K562 (cell line): ENCODE data around the gene SPRN. TPM values are rescaled to one million over a fixed set of nuclear protein-coding genes. Genes with fewer than 3 reads are reported as not detected.
A peak's percentile ranks its signal among the peaks of the same experiment; 100 is the strongest.

Source experiments
- ATAC-seq: fragments of 200-7000 bp; cut with Tn5 transposase; 3 replicates; pipeline ENCODE4 v1.9.1; 2020; ENCODE audit warnings: moderate library complexity
- BruUV-seq: library from RNA; stranded (reverse); fragments of 400-500 nt; replicated peaks from 2 replicates; lab custom pipeline; 2021; lab: Mats Ljungman, UMichigan
- CTCF ChIA-PET: fragments of 300-600 bp; formaldehyde crosslinking; extraction: SDS; loops from one replicate; lab custom pipeline; 2021; ENCODE audit warnings: low intra/inter-chr PET ratio; lab: Yijun Ruan, JAX
- POLR2A ChIA-PET: fragments of 300-600, 350-650 bp; sonication (Branson Sonifier 250); formaldehyde crosslinking; extraction: SDS; loops from one replicate; lab custom pipeline; 2021; ENCODE audit warnings: antibody characterized with exemption, inconsistent platforms; lab: Yijun Ruan, JAX
- DNase-seq, 4 experiments: peaks; one replicate each; pipeline versions ENCODE4 v3.0.0 to v3.0.0-alpha.2; 2011 to 2018; ENCODE audit warnings: low spot score in 3 of 4, mixed read lengths in 3 of 4; ENCODE audit errors: extremely low read depth in 1 of 4
- FAIRE-seq: peaks from 2 replicates; lab custom pipeline; 2011; peaks lifted over from hg19 to GRCh38; lab: Jason Lieb, UNC
- H2AFZ ChIP-seq: 2 replicates; pipeline ENCODE4 v1.6.0; 2011; ENCODE audit warnings: low read depth, low read length, control low read depth, inconsistent platforms
- H3K27ac ChIP-seq: fragments of 200-600 bp; 3 replicates; pipeline ENCODE4 v1.8.0; 2011; ENCODE audit warnings: low read depth, mild to moderate bottlenecking, control low read depth, inconsistent platforms, low read length, moderate library complexity, mixed read lengths; ENCODE audit errors: extremely low read depth
- H3K27me3 ChIP-seq, 2 experiments: fragments of 300-600 bp in 1 of 2; 2 replicates in 1 of 2; 3 replicates in 1 of 2; pipeline versions ENCODE4 v1.6.0 to v1.8.0; 2011; ENCODE audit warnings: inconsistent platforms in 2 of 2, low read length in 2 of 2, mild to moderate bottlenecking in 1 of 2, mixed read lengths in 1 of 2, moderate library complexity in 1 of 2; ENCODE audit not compliant: control insufficient read depth in 2 of 2, insufficient read depth in 2 of 2
- H3K36me3 ChIP-seq: fragments of 300-600 bp; 3 replicates; pipeline ENCODE4 v1.8.0; 2011; ENCODE audit warnings: mild to moderate bottlenecking, low read length, inconsistent platforms; ENCODE audit not compliant: control insufficient read depth, insufficient read depth
- H3K4me1 ChIP-seq, 2 experiments: fragments of 200-600 bp in 1 of 2; replicated peaks in 1 of 2; 2 replicates in 1 of 2; 3 replicates in 1 of 2; pipeline versions ENCODE4 v1.5.1 to v1.8.0; 2011; ENCODE audit warnings: inconsistent platforms in 2 of 2, low read length in 2 of 2, mild to moderate bottlenecking in 1 of 2, mixed read lengths in 1 of 2, moderate library complexity in 1 of 2; ENCODE audit not compliant: control insufficient read depth in 2 of 2, insufficient read depth in 2 of 2
- H3K4me2 ChIP-seq: 2 replicates; pipeline ENCODE4 v1.6.1; 2011; ENCODE audit warnings: low read length, control low read depth, inconsistent platforms, mixed read lengths; ENCODE audit not compliant: insufficient read depth
- H3K4me3 ChIP-seq: fragments of 200-600 bp; sonication (generic), shearing (Covaris generic); 2 replicates; pipeline ENCODE4 v1.5.1; 2016; ENCODE audit warnings: control low read depth, inconsistent platforms
- H3K79me2 ChIP-seq: fragments of 200-600 bp; 3 replicates; pipeline ENCODE4 v1.8.0; 2011; ENCODE audit warnings: low read length, inconsistent platforms; ENCODE audit not compliant: control insufficient read depth, insufficient read depth
- H3K9ac ChIP-seq, 2 experiments: 2 replicates each; pipeline versions ENCODE4 v1.6.0 to v1.6.1; 2011; ENCODE audit warnings: low read depth in 2 of 2, low read length in 2 of 2, control low read depth in 1 of 2, inconsistent platforms in 1 of 2, mild to moderate bottlenecking in 1 of 2, mixed read lengths in 1 of 2; ENCODE audit not compliant: insufficient read depth in 1 of 2
- H3K9me1 ChIP-seq: one replicate; pipeline ENCODE4 v1.6.0; 2011; ENCODE audit warnings: inconsistent platforms, mild to moderate bottlenecking, low read length, moderate library complexity; ENCODE audit not compliant: control insufficient read depth, insufficient read depth
- H3K9me3 ChIP-seq: replicated peaks from 2 replicates; pipeline ENCODE4 v1.5.1; 2011; ENCODE audit warnings: low read depth, low read length, inconsistent platforms; ENCODE audit not compliant: control insufficient read depth, insufficient read depth
- H4K20me1 ChIP-seq: replicated peaks from 2 replicates; pipeline ENCODE4 v1.6.1; 2011; ENCODE audit warnings: low read length, inconsistent platforms, mixed read lengths; ENCODE audit not compliant: control insufficient read depth, insufficient read depth
- CC2D1A ChIP-seq: fragments of 450-650 bp; IDR thresholded peaks from 2 replicates; pipeline ENCODE4 v1.6.1; 2017; ENCODE audit warnings: mild to moderate bottlenecking
- FOS ChIP-seq: IDR thresholded peaks from 3 replicates; pipeline ENCODE4 v1.6.1; 2011; ENCODE audit not compliant: insufficient read length; ENCODE audit errors: extremely low read depth
- GABPB1 ChIP-seq: sonication (generic); formaldehyde crosslinking; IDR thresholded peaks from 2 replicates; pipeline ENCODE4 v1.8.0; 2022; ENCODE audit warnings: mild to moderate bottlenecking, missing genetic modification reagents
- GABPB2 ChIP-seq: fragments of 250-450 bp; sonication (Bioruptor Pico); conservative IDR thresholded peaks from 2 replicates; pipeline ENCODE4 v1.5.1; 2021; ENCODE audit warnings: mild to moderate bottlenecking
- HDAC2 ChIP-seq: fragments of 450-650 bp; IDR thresholded peaks from 2 replicates; pipeline ENCODE4 v1.6.1; 2016; ENCODE audit warnings: mild to moderate bottlenecking
- SRSF9 ChIP-seq: fragments of 200-400 bp; formaldehyde crosslinking; IDR thresholded peaks from 2 replicates; pipeline ENCODE4 v1.6.1; 2017; ENCODE audit warnings: low read depth, low read length, borderline replicate concordance
- ZC3H11A ChIP-seq: IDR thresholded peaks from 2 replicates; pipeline ENCODE4 v1.6.1; 2012; ENCODE audit warnings: low read depth, low read length, improper control_type of control experiment
- WGBS: fragments of 100-300 bp; shearing (Covaris generic); methylation state at CpG from one replicate; pipeline ENCODE4 v1.1.6; 2016; ENCODE audit warnings: low coverage, mixed read lengths; ENCODE audit not compliant: insufficient coverage; ENCODE audit errors: missing lambda C conversion rate; 5-methylcytosine and 5-hydroxymethylcytosine counted together
- in situ Hi-C: fragments of 300-500 bp; cut with MboI; formaldehyde crosslinking; loops from 4 replicates; pipeline ENCODE4 v1.15.0; 2018; ENCODE audit warnings: inconsistent platforms, mixed read lengths
- intact Hi-C: fragments of 100-400 bp; cut with micrococcal nuclease; formaldehyde crosslinking; loops from 2 replicates; pipeline ENCODE4 v1.14.2; 2022
- microRNA-seq: library from miRNA; unstranded; fragments of <30 nt; microRNA quantifications from one replicate; pipeline ENCODE4, GENCODE V29; 2018; ENCODE audit warnings: borderline microRNAs expressed
- polyA plus RNA-seq, 8 experiments: library from polyadenylated mRNA; depleted of rRNA in 4 of 8; stranded (reverse) in 5 of 8; unstranded in 3 of 8; fragments of >200 nt; fragmentation: Nextera tagmentation in 2 of 8; fragmentation: Illumina TruSeq in 1 of 8; extraction: Ambion mirVana in 2 of 8; extraction: Trizol in 1 of 8; gene quantifications; 2 replicates each; pipeline versions ENCODE4 v1.2.1 to v1.2.3, GENCODE V29; 2011 to 2014; ENCODE audit warnings: inconsistent platforms in 1 of 8, missing spikeins in 1 of 8
- small RNA-seq: library from RNA; depleted of rRNA; stranded (forward); fragments of <200 nt; gene quantifications from one replicate; pipeline ENCODE3, GENCODE V24; 2014
- total RNA-seq, 7 experiments: library from RNA; depleted of rRNA in 6 of 7; stranded (reverse); fragments of >200 nt in 6 of 7; fragmentation: Illumina TruSeq in 2 of 7; extraction: Trizol in 2 of 7; gene quantifications; 2 replicates each; pipeline versions ENCODE4 v1.2.1 to v1.2.3, GENCODE V29; 2011 to 2021; ENCODE audit warnings: low replicate concordance in 1 of 7
- TF ChIP-seq, protein P1 (sequence below): fragments of 250-450 bp; sonication (Bioruptor Pico); IDR thresholded peaks from 2 replicates; pipeline ENCODE4 v1.5.0; 2021; ENCODE audit warnings: mild to moderate bottlenecking, borderline replicate concordance

Gene SPRN
- total and polyA plus RNA-seq, 9 of the 15 experiments (the other 6 are each of a cell fraction or from before 2014, with no cell fraction given) = 0.04 TPM; not detected in 8

DNA sequence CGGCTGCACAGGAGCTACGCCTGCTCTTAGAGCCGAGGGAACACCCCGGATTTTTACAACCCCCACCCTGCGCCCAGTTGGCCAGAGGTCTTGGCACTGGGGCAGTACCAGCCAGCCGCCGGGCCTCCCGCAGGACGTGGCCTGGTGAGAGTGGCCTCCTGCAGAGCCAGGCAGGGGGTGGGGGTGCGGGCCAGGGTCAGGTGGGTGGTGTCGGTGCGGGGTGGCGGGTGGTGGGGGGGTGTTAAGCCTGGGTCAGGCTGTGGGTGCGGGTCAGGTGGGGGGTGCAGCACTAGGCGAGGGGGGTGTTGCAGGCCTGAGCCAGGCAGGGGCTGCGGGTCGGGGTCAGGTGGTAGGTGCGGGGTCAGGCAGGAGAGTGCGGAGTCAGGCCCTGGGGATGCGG lies 51.9 kb downstream of the SPRN start:
- BruUV-seq = no TSS peak
- WGBS = 20% methylated on average over 2 of the region's 20 CpGs
- Histone ChIP-seq H3K4me1 (peaks cover 7 to 18% of the 10 kb centered on the region in 2 experiments; a peak in 3 of 5 replicates), H3K9me3 (no peaks in the 10 kb centered on the region), H3K79me2 (peaks cover 9% of the 10 kb centered on the region), H2AFZ (no peak overlapping the region), H3K27me3 (no peaks in the 10 kb centered on the region), H3K9ac (peak overlapping the region in 1 of 2 experiments; percentile 85; a peak in 2 of 4 replicates), H3K4me2 (peak overlapping the region; percentile 32; the same call in 1 of the 2 replicates), H3K9me1 (no peaks in the 10 kb centered on the region), H3K4me3 (peak overlapping the region; percentile 28), H3K36me3 (peaks cover 32% of the 10 kb centered on the region; the same call in 2 of the 3 replicates), H3K27ac (no peak overlapping the region)
- ATAC-seq = no peak
- intact Hi-C loops = no loop called here
- no peak for FAIRE-seq
- CTCF ChIA-PET = no interaction called here
- TF ChIP-seq, protein P1, sequence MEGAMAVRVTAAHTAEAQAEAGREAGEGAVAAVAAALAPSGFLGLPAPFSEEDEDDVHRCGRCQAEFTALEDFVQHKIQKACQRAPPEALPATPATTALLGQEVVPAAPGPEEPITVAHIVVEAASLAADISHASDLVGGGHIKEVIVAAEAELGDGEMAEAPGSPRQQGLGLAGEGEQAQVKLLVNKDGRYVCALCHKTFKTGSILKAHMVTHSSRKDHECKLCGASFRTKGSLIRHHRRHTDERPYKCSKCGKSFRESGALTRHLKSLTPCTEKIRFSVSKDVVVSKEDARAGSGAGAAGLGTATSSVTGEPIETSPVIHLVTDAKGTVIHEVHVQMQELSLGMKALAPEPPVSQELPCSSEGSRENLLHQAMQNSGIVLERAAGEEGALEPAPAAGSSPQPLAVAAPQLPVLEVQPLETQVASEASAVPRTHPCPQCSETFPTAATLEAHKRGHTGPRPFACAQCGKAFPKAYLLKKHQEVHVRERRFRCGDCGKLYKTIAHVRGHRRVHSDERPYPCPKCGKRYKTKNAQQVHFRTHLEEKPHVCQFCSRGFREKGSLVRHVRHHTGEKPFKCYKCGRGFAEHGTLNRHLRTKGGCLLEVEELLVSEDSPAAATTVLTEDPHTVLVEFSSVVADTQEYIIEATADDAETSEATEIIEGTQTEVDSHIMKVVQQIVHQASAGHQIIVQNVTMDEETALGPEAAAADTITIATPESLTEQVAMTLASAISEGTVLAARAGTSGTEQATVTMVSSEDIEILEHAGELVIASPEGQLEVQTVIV (CRISPR knock-in tag) = no peak
- no peak for TF ChIP-seq GABPB2 (CRISPR knock-in tag)
- TF ChIP-seq ZC3H11A = no peak
- no peak for TF ChIP-seq CC2D1A
- TF ChIP-seq HDAC2 = no peak
- no peak for TF ChIP-seq GABPB1 (CRISPR knock-in tag)
- TF ChIP-seq SRSF9 = no peak
- no peak for TF ChIP-seq FOS
- TF ChIP-seq, all 486 proteins: peak for 0
- no peaks in the 10 kb centered on the region for H4K20me1 ChIP-seq
- POLR2A ChIA-PET = interaction anchor here (2.2 kb wide), 1 partner anchor 11 kb away, joined by 10 read pairs; no protein-coding TSS in a partner anchor
- peak in 2 of 4 experiments; percentile 56 to 59 for DNase-seq
- in situ Hi-C loops = no loop called here

Small RNAs within 50 kb of the gene (microRNA-seq; reads per million reads assigned to microRNA genes)
- gene MIR3944 = 14.4 reads per million, percentile 61 among the genes with 10 or more reads in this experiment

Small RNAs within 50 kb of the gene (small RNA-seq; reads per million reads assigned to genes)
- gene AL360181.4 = not detected
- 0.88 reads per million, percentile 53 among the genes with 10 or more reads in this experiment for gene MIR3944

Other genes with a start within 250 kb of the SPRN start
Only the 7 nearest of the 15 such genes appear.
- 0.04 TPM in 1 of 2 replicates, not detected in the other for gene CALY, start 87.7 kb downstream of the SPRN start, total RNA-seq (2014; rRNA removed)
- not detected in 2 replicates for gene CALY, start 87.7 kb downstream of the SPRN start, total RNA-seq (2014; rRNA removed; fragmentation: Illumina TruSeq; extraction: Trizol)
- gene CALY, start 87.7 kb downstream of the SPRN start, total RNA-seq (2015; rRNA removed; fragmentation: Illumina TruSeq; extraction: Trizol) = not detected in 2 replicates
- not detected in 2 replicates for gene CALY, start 87.7 kb downstream of the SPRN start, total RNA-seq (2021)
- gene CALY, start 87.7 kb downstream of the SPRN start, polyA plus RNA-seq (2011; rRNA removed) = not detected in 2 replicates
- not detected in 2 replicates for gene CALY, start 87.7 kb downstream of the SPRN start, polyA plus RNA-seq (2014; fragmentation: Illumina TruSeq; extraction: Trizol)
- not detected for gene CALY, start 87.7 kb downstream of the SPRN start, polyA plus RNA-seq (2014; fragmentation: Nextera tagmentation; extraction: Ambion mirVana)
- not detected in 2 replicates for gene CALY, start 87.7 kb downstream of the SPRN start, polyA plus RNA-seq (2014; rRNA removed)
- not detected in 2 replicates for gene PRAP1, start 77.3 kb downstream of the SPRN start, total RNA-seq (2014; rRNA removed)
- gene PRAP1, start 77.3 kb downstream of the SPRN start, total RNA-seq (2014; rRNA removed; fragmentation: Illumina TruSeq; extraction: Trizol) = not detected in 2 replicates
- not detected in 2 replicates for gene PRAP1, start 77.3 kb downstream of the SPRN start, total RNA-seq (2015; rRNA removed; fragmentation: Illumina TruSeq; extraction: Trizol)
- gene PRAP1, start 77.3 kb downstream of the SPRN start, total RNA-seq (2021) = not detected in 2 replicates
- not detected in 2 replicates for gene PRAP1, start 77.3 kb downstream of the SPRN start, polyA plus RNA-seq (2011; rRNA removed)
- not detected in 2 replicates for gene PRAP1, start 77.3 kb downstream of the SPRN start, polyA plus RNA-seq (2014; fragmentation: Illumina TruSeq; extraction: Trizol)
- gene PRAP1, start 77.3 kb downstream of the SPRN start, polyA plus RNA-seq (2014; fragmentation: Nextera tagmentation; extraction: Ambion mirVana) = not detected
- 0.16 TPM in 1 of 2 replicates, not detected in the other for gene PRAP1, start 77.3 kb downstream of the SPRN start, polyA plus RNA-seq (2014; rRNA removed)
- gene FUOM, start 66.6 kb downstream of the SPRN start, total RNA-seq (2014; rRNA removed) = 89.7 and 91.1 TPM in 2 replicates
- gene FUOM, start 66.6 kb downstream of the SPRN start, total RNA-seq (2014; rRNA removed; fragmentation: Illumina TruSeq; extraction: Trizol) = 8.6 and 14.0 TPM in 2 replicates
- gene FUOM, start 66.6 kb downstream of the SPRN start, total RNA-seq (2015; rRNA removed; fragmentation: Illumina TruSeq; extraction: Trizol) = 26.7 and 27.0 TPM in 2 replicates
- 47.8 and 61.2 TPM in 2 replicates for gene FUOM, start 66.6 kb downstream of the SPRN start, total RNA-seq (2021)
- 27.4 and 31.3 TPM in 2 replicates for gene FUOM, start 66.6 kb downstream of the SPRN start, polyA plus RNA-seq (2011; rRNA removed)
- 20.4 and 34.6 TPM in 2 replicates for gene FUOM, start 66.6 kb downstream of the SPRN start, polyA plus RNA-seq (2014; fragmentation: Illumina TruSeq; extraction: Trizol)
- gene FUOM, start 66.6 kb downstream of the SPRN start, polyA plus RNA-seq (2014; fragmentation: Nextera tagmentation; extraction: Ambion mirVana) = 10 to 100 TPM in 1 of 2 experiments, 1 to 10 TPM in 1; 1.8 to 14.4 TPM
- gene FUOM, start 66.6 kb downstream of the SPRN start, polyA plus RNA-seq (2014; rRNA removed) = 96.1 and 108 TPM in 2 replicates
- 69.5 and 74.3 TPM in 2 replicates for gene ECHS1, start 51.3 kb downstream of the SPRN start, total RNA-seq (2014; rRNA removed)
- 43.1 and 46.5 TPM in 2 replicates for gene ECHS1, start 51.3 kb downstream of the SPRN start, total RNA-seq (2014; rRNA removed; fragmentation: Illumina TruSeq; extraction: Trizol)
- 48.4 and 49.3 TPM in 2 replicates for gene ECHS1, start 51.3 kb downstream of the SPRN start, total RNA-seq (2015; rRNA removed; fragmentation: Illumina TruSeq; extraction: Trizol)
- gene ECHS1, start 51.3 kb downstream of the SPRN start, total RNA-seq (2021) = 85.3 and 89.5 TPM in 2 replicates
- gene ECHS1, start 51.3 kb downstream of the SPRN start, polyA plus RNA-seq (2011; rRNA removed) = 16.6 and 23.5 TPM in 2 replicates
- gene ECHS1, start 51.3 kb downstream of the SPRN start, polyA plus RNA-seq (2014; fragmentation: Illumina TruSeq; extraction: Trizol) = 67.1 and 68.1 TPM in 2 replicates
- gene ECHS1, start 51.3 kb downstream of the SPRN start, polyA plus RNA-seq (2014; fragmentation: Nextera tagmentation; extraction: Ambion mirVana) = 100 to 1,000 TPM in 1 of 2 experiments, 10 to 100 TPM in 1; 98.8 to 100 TPM
- 37.4 and 38.0 TPM in 2 replicates for gene ECHS1, start 51.3 kb downstream of the SPRN start, polyA plus RNA-seq (2014; rRNA removed)
- gene PAOX, start 45.4 kb downstream of the SPRN start, total RNA-seq (2014; rRNA removed) = 4.9 and 8.7 TPM in 2 replicates
- gene PAOX, start 45.4 kb downstream of the SPRN start, total RNA-seq (2014; rRNA removed; fragmentation: Illumina TruSeq; extraction: Trizol) = 1.1 and 1.6 TPM in 2 replicates
- 2.6 and 2.8 TPM in 2 replicates for gene PAOX, start 45.4 kb downstream of the SPRN start, total RNA-seq (2015; rRNA removed; fragmentation: Illumina TruSeq; extraction: Trizol)
- gene PAOX, start 45.4 kb downstream of the SPRN start, total RNA-seq (2021) = 6.0 and 6.4 TPM in 2 replicates
- 4.2 and 4.3 TPM in 2 replicates for gene PAOX, start 45.4 kb downstream of the SPRN start, polyA plus RNA-seq (2011; rRNA removed)
- gene PAOX, start 45.4 kb downstream of the SPRN start, polyA plus RNA-seq (2014; fragmentation: Illumina TruSeq; extraction: Trizol) = 1.4 and 2.0 TPM in 2 replicates
- 1 to 10 TPM in 1 of 2 experiments, under 1 TPM in 1; 0.80 to 1.7 TPM for gene PAOX, start 45.4 kb downstream of the SPRN start, polyA plus RNA-seq (2014; fragmentation: Nextera tagmentation; extraction: Ambion mirVana)
- 5.1 and 5.4 TPM in 2 replicates for gene PAOX, start 45.4 kb downstream of the SPRN start, polyA plus RNA-seq (2014; rRNA removed)
- gene MTG1, start 30.5 kb downstream of the SPRN start, total RNA-seq (2014; rRNA removed) = 11.6 and 16.9 TPM in 2 replicates
- gene MTG1, start 30.5 kb downstream of the SPRN start, total RNA-seq (2014; rRNA removed; fragmentation: Illumina TruSeq; extraction: Trizol) = 10.1 and 13.8 TPM in 2 replicates
- gene MTG1, start 30.5 kb downstream of the SPRN start, total RNA-seq (2015; rRNA removed; fragmentation: Illumina TruSeq; extraction: Trizol) = 13.8 and 15.4 TPM in 2 replicates
- gene MTG1, start 30.5 kb downstream of the SPRN start, total RNA-seq (2021) = 18.1 and 18.2 TPM in 2 replicates
- gene MTG1, start 30.5 kb downstream of the SPRN start, polyA plus RNA-seq (2011; rRNA removed) = 24.1 and 27.1 TPM in 2 replicates
- 19.5 and 22.1 TPM in 2 replicates for gene MTG1, start 30.5 kb downstream of the SPRN start, polyA plus RNA-seq (2014; fragmentation: Illumina TruSeq; extraction: Trizol)
- gene MTG1, start 30.5 kb downstream of the SPRN start, polyA plus RNA-seq (2014; fragmentation: Nextera tagmentation; extraction: Ambion mirVana) = 1 to 10 TPM; 2.8 to 3.0 TPM
- 23.0 and 28.2 TPM in 2 replicates for gene MTG1, start 30.5 kb downstream of the SPRN start, polyA plus RNA-seq (2014; rRNA removed)
- gene SCART1, start 29.3 kb upstream of the SPRN start, total RNA-seq (2014; rRNA removed) = 2.8 and 3.2 TPM in 2 replicates
- gene SCART1, start 29.3 kb upstream of the SPRN start, total RNA-seq (2014; rRNA removed; fragmentation: Illumina TruSeq; extraction: Trizol) = 2.6 and 2.7 TPM in 2 replicates
- 4.5 and 4.9 TPM in 2 replicates for gene SCART1, start 29.3 kb upstream of the SPRN start, total RNA-seq (2015; rRNA removed; fragmentation: Illumina TruSeq; extraction: Trizol)
- 4.4 and 5.5 TPM in 2 replicates for gene SCART1, start 29.3 kb upstream of the SPRN start, total RNA-seq (2021)
- 4.5 and 14.0 TPM in 2 replicates for gene SCART1, start 29.3 kb upstream of the SPRN start, polyA plus RNA-seq (2011; rRNA removed)
- gene SCART1, start 29.3 kb upstream of the SPRN start, polyA plus RNA-seq (2014; fragmentation: Illumina TruSeq; extraction: Trizol) = 4.7 and 6.5 TPM in 2 replicates
- under 1 TPM; 0.18 to 0.29 TPM for gene SCART1, start 29.3 kb upstream of the SPRN start, polyA plus RNA-seq (2014; fragmentation: Nextera tagmentation; extraction: Ambion mirVana)
- gene SCART1, start 29.3 kb upstream of the SPRN start, polyA plus RNA-seq (2014; rRNA removed) = 4.2 and 4.9 TPM in 2 replicates